K562 (cell line): ENCODE results near the gene RPL27. TPM values are rescaled to one million over a fixed set of nuclear protein-coding genes. Genes with fewer than 3 reads are reported as not detected.

Experiments used
- ATAC-seq: fragments of 200-7000 bp; cut with Tn5 transposase; 3 replicates; pipeline ENCODE4 v1.9.1; 2020; ENCODE audit warnings: moderate library complexity
- BruUV-seq: library from RNA; stranded (reverse); fragments of 400-500 nt; replicated peaks from 2 replicates; lab custom pipeline; 2021; lab: Mats Ljungman, UMichigan
- CTCF ChIA-PET: fragments of 300-600 bp; formaldehyde crosslinking; extraction: SDS; loops from one replicate; lab custom pipeline; 2021; ENCODE audit warnings: low intra/inter-chr PET ratio; lab: Yijun Ruan, JAX
- POLR2A ChIA-PET: fragments of 300-600, 350-650 bp; sonication (Branson Sonifier 250); formaldehyde crosslinking; extraction: SDS; loops from one replicate; lab custom pipeline; 2021; ENCODE audit warnings: antibody characterized with exemption, inconsistent platforms; lab: Yijun Ruan, JAX
- DNase-seq, 4 experiments: peaks; one replicate each; pipeline versions ENCODE4 v3.0.0 to v3.0.0-alpha.2; 2011 to 2018; ENCODE audit warnings: low spot score in 3 of 4, mixed read lengths in 3 of 4; ENCODE audit errors: extremely low read depth in 1 of 4
- FAIRE-seq: peaks from 2 replicates; lab custom pipeline; 2011; peaks lifted over from hg19 to GRCh38; lab: Jason Lieb, UNC
- H2AFZ ChIP-seq: 2 replicates; pipeline ENCODE4 v1.6.0; 2011; ENCODE audit warnings: low read depth, low read length, control low read depth, inconsistent platforms
- H3K27ac ChIP-seq: fragments of 200-600 bp; 3 replicates; pipeline ENCODE4 v1.8.0; 2011; ENCODE audit warnings: low read depth, mild to moderate bottlenecking, control low read depth, inconsistent platforms, low read length, moderate library complexity, mixed read lengths; ENCODE audit errors: extremely low read depth
- H3K27me3 ChIP-seq, 2 experiments: fragments of 300-600 bp in 1 of 2; 2 replicates in 1 of 2; 3 replicates in 1 of 2; pipeline versions ENCODE4 v1.6.0 to v1.8.0; 2011; ENCODE audit warnings: inconsistent platforms in 2 of 2, low read length in 2 of 2, mild to moderate bottlenecking in 1 of 2, mixed read lengths in 1 of 2, moderate library complexity in 1 of 2; ENCODE audit not compliant: control insufficient read depth in 2 of 2, insufficient read depth in 2 of 2
- H3K36me3 ChIP-seq: fragments of 300-600 bp; 3 replicates; pipeline ENCODE4 v1.8.0; 2011; ENCODE audit warnings: mild to moderate bottlenecking, low read length, inconsistent platforms; ENCODE audit not compliant: control insufficient read depth, insufficient read depth
- H3K4me1 ChIP-seq, 2 experiments: fragments of 200-600 bp in 1 of 2; replicated peaks in 1 of 2; 2 replicates in 1 of 2; 3 replicates in 1 of 2; pipeline versions ENCODE4 v1.5.1 to v1.8.0; 2011; ENCODE audit warnings: inconsistent platforms in 2 of 2, low read length in 2 of 2, mild to moderate bottlenecking in 1 of 2, mixed read lengths in 1 of 2, moderate library complexity in 1 of 2; ENCODE audit not compliant: control insufficient read depth in 2 of 2, insufficient read depth in 2 of 2
- H3K4me2 ChIP-seq: 2 replicates; pipeline ENCODE4 v1.6.1; 2011; ENCODE audit warnings: low read length, control low read depth, inconsistent platforms, mixed read lengths; ENCODE audit not compliant: insufficient read depth
- H3K4me3 ChIP-seq: fragments of 200-600 bp; sonication (generic), shearing (Covaris generic); 2 replicates; pipeline ENCODE4 v1.5.1; 2016; ENCODE audit warnings: control low read depth, inconsistent platforms
- H3K79me2 ChIP-seq: fragments of 200-600 bp; 3 replicates; pipeline ENCODE4 v1.8.0; 2011; ENCODE audit warnings: low read length, inconsistent platforms; ENCODE audit not compliant: control insufficient read depth, insufficient read depth
- H3K9ac ChIP-seq, 2 experiments: 2 replicates each; pipeline versions ENCODE4 v1.6.0 to v1.6.1; 2011; ENCODE audit warnings: low read depth in 2 of 2, low read length in 2 of 2, control low read depth in 1 of 2, inconsistent platforms in 1 of 2, mild to moderate bottlenecking in 1 of 2, mixed read lengths in 1 of 2; ENCODE audit not compliant: insufficient read depth in 1 of 2
- H3K9me1 ChIP-seq: one replicate; pipeline ENCODE4 v1.6.0; 2011; ENCODE audit warnings: inconsistent platforms, mild to moderate bottlenecking, low read length, moderate library complexity; ENCODE audit not compliant: control insufficient read depth, insufficient read depth
- H3K9me3 ChIP-seq: replicated peaks from 2 replicates; pipeline ENCODE4 v1.5.1; 2011; ENCODE audit warnings: low read depth, low read length, inconsistent platforms; ENCODE audit not compliant: control insufficient read depth, insufficient read depth
- H4K20me1 ChIP-seq: replicated peaks from 2 replicates; pipeline ENCODE4 v1.6.1; 2011; ENCODE audit warnings: low read length, inconsistent platforms, mixed read lengths; ENCODE audit not compliant: control insufficient read depth, insufficient read depth
- HOXB6 ChIP-seq: fragments of 250-450 bp; sonication (Bioruptor Pico); IDR thresholded peaks from 2 replicates; pipeline ENCODE4 v1.5.1; 2022; ENCODE audit warnings: mild to moderate bottlenecking, borderline replicate concordance
- MTA1 ChIP-seq: fragments of 450-650 bp; IDR thresholded peaks from 2 replicates; pipeline ENCODE4 v1.6.1; 2017; ENCODE audit warnings: borderline replicate concordance
- PCBP1 ChIP-seq: fragments of 200-400 bp; formaldehyde crosslinking; IDR thresholded peaks from 2 replicates; pipeline ENCODE4 v1.6.1; 2018; ENCODE audit warnings: mild to moderate bottlenecking, low read depth, low read length; ENCODE audit not compliant: poor library complexity, severe bottlenecking
- WGBS: fragments of 100-300 bp; shearing (Covaris generic); methylation state at CpG from one replicate; pipeline ENCODE4 v1.1.6; 2016; ENCODE audit warnings: low coverage, mixed read lengths; ENCODE audit not compliant: insufficient coverage; ENCODE audit errors: missing lambda C conversion rate; 5-methylcytosine and 5-hydroxymethylcytosine counted together
- in situ Hi-C: fragments of 300-500 bp; cut with MboI; formaldehyde crosslinking; loops from 4 replicates; pipeline ENCODE4 v1.15.0; 2018; ENCODE audit warnings: inconsistent platforms, mixed read lengths
- intact Hi-C: fragments of 100-400 bp; cut with micrococcal nuclease; formaldehyde crosslinking; loops from 2 replicates; pipeline ENCODE4 v1.14.2; 2022
- polyA plus RNA-seq, 8 experiments: library from polyadenylated mRNA; depleted of rRNA in 4 of 8; stranded (reverse) in 5 of 8; unstranded in 3 of 8; fragments of >200 nt; fragmentation: Nextera tagmentation in 2 of 8; fragmentation: Illumina TruSeq in 1 of 8; extraction: Ambion mirVana in 2 of 8; extraction: Trizol in 1 of 8; gene quantifications; 2 replicates each; pipeline versions ENCODE4 v1.2.1 to v1.2.3, GENCODE V29; 2011 to 2014; ENCODE audit warnings: inconsistent platforms in 1 of 8, missing spikeins in 1 of 8
- total RNA-seq, 7 experiments: library from RNA; depleted of rRNA in 6 of 7; stranded (reverse); fragments of >200 nt in 6 of 7; fragmentation: Illumina TruSeq in 2 of 7; extraction: Trizol in 2 of 7; gene quantifications; 2 replicates each; pipeline versions ENCODE4 v1.2.1 to v1.2.3, GENCODE V29; 2011 to 2021; ENCODE audit warnings: low replicate concordance in 1 of 7
- TF ChIP-seq, protein P1 (sequence below): IDR thresholded peaks from 2 replicates; pipeline ENCODE4 v1.6.1; 2011; ENCODE audit not compliant: insufficient read length; ENCODE audit errors: extremely low read depth
- TF ChIP-seq, protein P2 (sequence below): fragments of 450-650 bp; IDR thresholded peaks from 2 replicates; pipeline ENCODE4 v1.6.1; 2016; ENCODE audit warnings: mild to moderate bottlenecking
- TF ChIP-seq, protein P3 (sequence below): fragments of 450-650 bp; conservative IDR thresholded peaks from 2 replicates; pipeline ENCODE4 v1.6.1; 2016; ENCODE audit warnings: missing genetic modification characterization, low read depth, mild to moderate bottlenecking, missing compliant biosample characterization, moderate library complexity
- TF ChIP-seq, protein P4 (sequence below): fragments of 200-800 bp; sonication (Bioruptor generic); IDR thresholded peaks from 2 replicates; pipeline ENCODE4 v1.6.1; 2017; ENCODE audit warnings: missing genetic modification characterization, missing compliant biosample characterization
- TF ChIP-seq, protein P5 (sequence below): fragments of 250-450 bp; sonication (Bioruptor Pico); IDR thresholded peaks from 2 replicates; pipeline ENCODE4 v1.8.0; 2022; ENCODE audit warnings: moderate library complexity, mild to moderate bottlenecking, inconsistent platforms

RPL27 gene
- total and polyA plus RNA-seq, 9 of the 15 experiments (the other 6 are each of a cell fraction or from before 2014, with no cell fraction given), result 1,539 to 6,155 (median 3,710) TPM

DNA sequence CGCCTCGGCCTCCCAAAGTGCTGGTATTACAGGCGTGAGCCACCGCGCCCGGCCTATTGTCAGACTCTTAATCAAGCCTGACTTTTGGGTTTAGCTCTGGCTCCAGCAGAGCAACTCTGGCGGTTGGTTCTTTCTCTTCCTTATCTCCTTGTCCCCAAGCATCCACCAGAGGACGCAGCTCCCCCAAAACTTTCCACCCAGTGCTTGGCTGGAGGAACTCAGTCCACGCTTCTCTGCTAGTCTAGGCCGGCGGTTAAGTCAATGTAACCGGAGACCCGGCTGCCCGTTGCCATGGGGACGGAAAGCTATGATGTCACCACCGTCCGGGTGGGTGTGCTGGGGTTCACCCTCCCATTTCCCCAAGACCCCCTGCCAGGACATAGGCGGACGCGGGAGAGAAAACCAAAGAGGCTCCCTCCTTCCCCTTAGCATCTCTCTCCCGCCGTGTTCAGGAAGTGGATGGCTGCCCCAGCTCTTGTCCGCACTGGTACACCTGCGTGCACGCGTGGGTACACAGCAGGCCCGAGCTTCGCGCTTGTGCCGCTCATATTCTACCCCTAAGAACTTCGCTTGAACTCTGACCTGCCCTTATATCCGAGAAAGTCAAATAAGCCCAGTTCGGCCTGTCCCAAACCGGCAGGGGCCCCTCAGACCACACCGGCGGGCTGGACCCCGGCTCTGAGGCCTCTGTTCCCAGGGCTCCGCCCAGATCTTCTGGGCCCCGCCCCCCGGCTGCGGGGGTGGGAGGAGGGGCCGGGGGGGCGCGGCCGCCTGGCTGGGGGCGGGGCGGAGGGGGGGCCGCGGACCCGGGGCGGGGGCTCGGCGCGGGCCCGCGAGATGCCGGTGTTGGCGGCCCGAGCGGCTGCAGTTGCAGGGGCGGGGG is 26.4 kb downstream of the RPL27 start, which contains the start of gene RND2 (continued):
- TF ChIP-seq, protein P1, sequence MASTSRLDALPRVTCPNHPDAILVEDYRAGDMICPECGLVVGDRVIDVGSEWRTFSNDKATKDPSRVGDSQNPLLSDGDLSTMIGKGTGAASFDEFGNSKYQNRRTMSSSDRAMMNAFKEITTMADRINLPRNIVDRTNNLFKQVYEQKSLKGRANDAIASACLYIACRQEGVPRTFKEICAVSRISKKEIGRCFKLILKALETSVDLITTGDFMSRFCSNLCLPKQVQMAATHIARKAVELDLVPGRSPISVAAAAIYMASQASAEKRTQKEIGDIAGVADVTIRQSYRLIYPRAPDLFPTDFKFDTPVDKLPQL, result no peak
- TF ChIP-seq, protein P2, sequence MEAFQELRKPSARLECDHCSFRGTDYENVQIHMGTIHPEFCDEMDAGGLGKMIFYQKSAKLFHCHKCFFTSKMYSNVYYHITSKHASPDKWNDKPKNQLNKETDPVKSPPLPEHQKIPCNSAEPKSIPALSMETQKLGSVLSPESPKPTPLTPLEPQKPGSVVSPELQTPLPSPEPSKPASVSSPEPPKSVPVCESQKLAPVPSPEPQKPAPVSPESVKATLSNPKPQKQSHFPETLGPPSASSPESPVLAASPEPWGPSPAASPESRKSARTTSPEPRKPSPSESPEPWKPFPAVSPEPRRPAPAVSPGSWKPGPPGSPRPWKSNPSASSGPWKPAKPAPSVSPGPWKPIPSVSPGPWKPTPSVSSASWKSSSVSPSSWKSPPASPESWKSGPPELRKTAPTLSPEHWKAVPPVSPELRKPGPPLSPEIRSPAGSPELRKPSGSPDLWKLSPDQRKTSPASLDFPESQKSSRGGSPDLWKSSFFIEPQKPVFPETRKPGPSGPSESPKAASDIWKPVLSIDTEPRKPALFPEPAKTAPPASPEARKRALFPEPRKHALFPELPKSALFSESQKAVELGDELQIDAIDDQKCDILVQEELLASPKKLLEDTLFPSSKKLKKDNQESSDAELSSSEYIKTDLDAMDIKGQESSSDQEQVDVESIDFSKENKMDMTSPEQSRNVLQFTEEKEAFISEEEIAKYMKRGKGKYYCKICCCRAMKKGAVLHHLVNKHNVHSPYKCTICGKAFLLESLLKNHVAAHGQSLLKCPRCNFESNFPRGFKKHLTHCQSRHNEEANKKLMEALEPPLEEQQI, result no peak
- no peak for TF ChIP-seq HOXB6 (CRISPR knock-in tag)

DNA sequence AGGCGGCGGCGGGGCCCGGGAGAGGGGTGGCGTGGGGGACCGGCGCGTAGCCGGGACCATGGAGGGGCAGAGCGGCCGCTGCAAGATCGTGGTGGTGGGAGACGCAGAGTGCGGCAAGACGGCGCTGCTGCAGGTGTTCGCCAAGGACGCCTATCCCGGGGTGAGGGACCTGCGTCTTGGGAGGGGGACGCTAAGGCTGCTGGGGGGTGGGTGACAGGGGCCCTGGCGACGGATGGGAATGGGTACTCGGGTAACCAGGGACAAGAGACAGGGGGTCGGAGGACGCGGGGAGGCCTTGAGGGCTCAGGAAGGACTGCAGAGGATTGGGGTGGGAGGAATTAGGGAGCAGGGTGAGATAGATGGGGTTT is 27.1 kb downstream of the RPL27 start:
- ATAC-seq, result no peak
- Histone ChIP-seq H3K27me3 (no peaks in the 10 kb centered on the region), H3K9me3 (no peaks in the 10 kb centered on the region), H3K9me1 (no peaks in the 10 kb centered on the region), H3K4me2 (peak overlapping the region; percentile 58), H2AFZ (peak overlapping the region; percentile 74; the same call in 1 of the 2 replicates), H3K4me3 (peak overlapping the region; percentile 58), H4K20me1 (no peaks in the 10 kb centered on the region), H3K79me2 (peaks cover 16% of the 10 kb centered on the region), H3K4me1 (peaks cover 10 to 63% of the 10 kb centered on the region in 2 experiments), H3K9ac (peak overlapping the region; percentile 22 to 92; a peak in 3 of 4 replicates), H3K36me3 (peaks cover under 1% of the 10 kb centered on the region; the same call in 1 of the 3 replicates), H3K27ac (no peak overlapping the region)
- FAIRE-seq, result no peak
- peak in 1 of 4 experiments; percentile 34 for DNase-seq
- POLR2A ChIA-PET, result interaction anchor here (0.6 to 6.7 kb wide), 4 partner anchors 10 to 681 kb away, joined by 3 to 79 read pairs (median 6); no protein-coding TSS in a partner anchor
- CTCF ChIA-PET, result no interaction called here
- no TSS peak for BruUV-seq
- TF ChIP-seq, protein P3, sequence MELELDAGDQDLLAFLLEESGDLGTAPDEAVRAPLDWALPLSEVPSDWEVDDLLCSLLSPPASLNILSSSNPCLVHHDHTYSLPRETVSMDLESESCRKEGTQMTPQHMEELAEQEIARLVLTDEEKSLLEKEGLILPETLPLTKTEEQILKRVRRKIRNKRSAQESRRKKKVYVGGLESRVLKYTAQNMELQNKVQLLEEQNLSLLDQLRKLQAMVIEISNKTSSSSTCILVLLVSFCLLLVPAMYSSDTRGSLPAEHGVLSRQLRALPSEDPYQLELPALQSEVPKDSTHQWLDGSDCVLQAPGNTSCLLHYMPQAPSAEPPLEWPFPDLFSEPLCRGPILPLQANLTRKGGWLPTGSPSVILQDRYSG (tag), result no peak
- TF ChIP-seq, protein P4, sequence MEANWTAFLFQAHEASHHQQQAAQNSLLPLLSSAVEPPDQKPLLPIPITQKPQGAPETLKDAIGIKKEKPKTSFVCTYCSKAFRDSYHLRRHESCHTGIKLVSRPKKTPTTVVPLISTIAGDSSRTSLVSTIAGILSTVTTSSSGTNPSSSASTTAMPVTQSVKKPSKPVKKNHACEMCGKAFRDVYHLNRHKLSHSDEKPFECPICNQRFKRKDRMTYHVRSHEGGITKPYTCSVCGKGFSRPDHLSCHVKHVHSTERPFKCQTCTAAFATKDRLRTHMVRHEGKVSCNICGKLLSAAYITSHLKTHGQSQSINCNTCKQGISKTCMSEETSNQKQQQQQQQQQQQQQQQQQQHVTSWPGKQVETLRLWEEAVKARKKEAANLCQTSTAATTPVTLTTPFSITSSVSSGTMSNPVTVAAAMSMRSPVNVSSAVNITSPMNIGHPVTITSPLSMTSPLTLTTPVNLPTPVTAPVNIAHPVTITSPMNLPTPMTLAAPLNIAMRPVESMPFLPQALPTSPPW, result peak; percentile 40
- TF ChIP-seq PCBP1, result peak; percentile 70
- TF ChIP-seq MTA1, result 0 out of 2 replicates have a peak, but pooled peaks have one; percentile 27
- TF ChIP-seq, protein P5, sequence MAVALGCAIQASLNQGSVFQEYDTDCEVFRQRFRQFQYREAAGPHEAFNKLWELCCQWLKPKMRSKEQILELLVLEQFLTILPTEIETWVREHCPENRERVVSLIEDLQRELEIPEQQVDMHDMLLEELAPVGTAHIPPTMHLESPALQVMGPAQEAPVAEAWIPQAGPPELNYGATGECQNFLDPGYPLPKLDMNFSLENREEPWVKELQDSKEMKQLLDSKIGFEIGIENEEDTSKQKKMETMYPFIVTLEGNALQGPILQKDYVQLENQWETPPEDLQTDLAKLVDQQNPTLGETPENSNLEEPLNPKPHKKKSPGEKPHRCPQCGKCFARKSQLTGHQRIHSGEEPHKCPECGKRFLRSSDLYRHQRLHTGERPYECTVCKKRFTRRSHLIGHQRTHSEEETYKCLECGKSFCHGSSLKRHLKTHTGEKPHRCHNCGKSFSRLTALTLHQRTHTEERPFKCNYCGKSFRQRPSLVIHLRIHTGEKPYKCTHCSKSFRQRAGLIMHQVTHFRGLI (CRISPR knock-in tag), result no peak
- intact Hi-C loops (loop anchor here (2.0 kb wide), 1 partner anchor 100 kb away; the partner anchor contains the start of gene BRCA1), in situ Hi-C loops (no loop called here)
- WGBS, result no CpG with 5 or more reads among the region's 27 CpGs
